MM.1S (cell line): ENCODE results near the gene GSG1L2.

ENCODE experiments used
- EZH2 ChIP-seq: fragments of 300-600 bp; sonication (generic); optimal IDR thresholded peaks from 2 replicates; pipeline ENCODE3; 2017; ENCODE audit warnings: low read depth, mild to moderate bottlenecking, antibody characterized with exemption, low read length, mixed read lengths
- EZH2phosphoT487 ChIP-seq: fragments of 300-600 bp; sonication (generic); IDR thresholded peaks from 2 replicates; pipeline ENCODE4 v1.6.1; 2018; ENCODE audit warnings: antibody characterized with exemption, low read length
- TF ChIP-seq, protein P1 (sequence below): fragments of 300-600 bp; sonication (generic); IDR thresholded peaks from 2 replicates; pipeline ENCODE4 v1.5.1; 2016; ENCODE audit warnings: antibody characterized with exemption, low read length, mixed read lengths

GRCh38 chr17:9801505-9801904 is 20.4 kb downstream of the GSG1L2 start:
- TF ChIP-seq EZH2 (no peak), EZH2phosphoT487 (no peak)
- TF ChIP-seq, protein P1, sequence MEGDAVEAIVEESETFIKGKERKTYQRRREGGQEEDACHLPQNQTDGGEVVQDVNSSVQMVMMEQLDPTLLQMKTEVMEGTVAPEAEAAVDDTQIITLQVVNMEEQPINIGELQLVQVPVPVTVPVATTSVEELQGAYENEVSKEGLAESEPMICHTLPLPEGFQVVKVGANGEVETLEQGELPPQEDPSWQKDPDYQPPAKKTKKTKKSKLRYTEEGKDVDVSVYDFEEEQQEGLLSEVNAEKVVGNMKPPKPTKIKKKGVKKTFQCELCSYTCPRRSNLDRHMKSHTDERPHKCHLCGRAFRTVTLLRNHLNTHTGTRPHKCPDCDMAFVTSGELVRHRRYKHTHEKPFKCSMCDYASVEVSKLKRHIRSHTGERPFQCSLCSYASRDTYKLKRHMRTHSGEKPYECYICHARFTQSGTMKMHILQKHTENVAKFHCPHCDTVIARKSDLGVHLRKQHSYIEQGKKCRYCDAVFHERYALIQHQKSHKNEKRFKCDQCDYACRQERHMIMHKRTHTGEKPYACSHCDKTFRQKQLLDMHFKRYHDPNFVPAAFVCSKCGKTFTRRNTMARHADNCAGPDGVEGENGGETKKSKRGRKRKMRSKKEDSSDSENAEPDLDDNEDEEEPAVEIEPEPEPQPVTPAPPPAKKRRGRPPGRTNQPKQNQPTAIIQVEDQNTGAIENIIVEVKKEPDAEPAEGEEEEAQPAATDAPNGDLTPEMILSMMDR, result no peak
